Measurements from ENCODE around the gene PPP1R11. TPM values are rescaled to one million over a fixed set of nuclear protein-coding genes. Genes with fewer than 3 reads are reported as not detected.

Gene PPP1R11
- total and polyA plus RNA-seq, 2 of the 13 experiments (the other 11 are each of a cell fraction or from before 2014, with no cell fraction given): 32.1 to 58.9 TPM

DNA sequence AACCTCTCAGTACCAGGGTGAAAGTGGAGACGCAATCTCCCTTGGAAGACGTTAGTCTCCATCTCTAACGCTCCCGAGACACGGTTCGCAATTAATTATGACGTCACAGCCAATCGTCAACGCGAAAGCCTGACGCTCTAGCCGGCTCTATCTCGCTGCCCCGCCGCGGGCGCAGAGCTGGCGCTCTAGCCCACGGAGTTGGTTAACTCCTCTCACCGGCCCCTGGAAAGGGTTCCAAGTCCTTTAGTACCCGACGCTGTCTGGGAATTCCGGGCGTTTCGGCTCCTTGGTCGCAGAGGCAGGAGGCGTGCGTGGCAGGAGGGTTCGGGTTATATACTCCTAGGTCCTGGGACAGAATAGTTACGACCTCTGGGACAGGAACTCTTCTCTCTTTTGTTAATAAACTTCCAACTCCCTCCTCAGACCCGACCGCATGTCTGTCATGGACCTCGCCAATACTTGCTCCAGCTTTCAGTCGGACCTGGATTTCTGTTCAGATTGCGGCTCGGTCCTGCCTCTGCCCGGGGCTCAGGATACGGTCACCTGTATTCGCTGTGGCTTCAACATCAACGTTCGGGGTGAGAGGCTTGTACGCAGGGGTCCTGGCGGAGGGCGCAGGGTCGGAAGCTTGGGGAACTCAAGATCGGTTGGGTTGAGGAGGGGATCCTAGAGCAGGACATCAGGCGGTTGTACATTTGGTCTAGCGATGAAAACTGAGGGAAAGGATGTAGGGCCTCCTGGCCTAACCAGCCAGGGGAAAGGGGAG lies 5.7 kb upstream of the PPP1R11 start, which contains the start of gene POLR1H (continued):
- TF ChIP-seq, protein P1, sequence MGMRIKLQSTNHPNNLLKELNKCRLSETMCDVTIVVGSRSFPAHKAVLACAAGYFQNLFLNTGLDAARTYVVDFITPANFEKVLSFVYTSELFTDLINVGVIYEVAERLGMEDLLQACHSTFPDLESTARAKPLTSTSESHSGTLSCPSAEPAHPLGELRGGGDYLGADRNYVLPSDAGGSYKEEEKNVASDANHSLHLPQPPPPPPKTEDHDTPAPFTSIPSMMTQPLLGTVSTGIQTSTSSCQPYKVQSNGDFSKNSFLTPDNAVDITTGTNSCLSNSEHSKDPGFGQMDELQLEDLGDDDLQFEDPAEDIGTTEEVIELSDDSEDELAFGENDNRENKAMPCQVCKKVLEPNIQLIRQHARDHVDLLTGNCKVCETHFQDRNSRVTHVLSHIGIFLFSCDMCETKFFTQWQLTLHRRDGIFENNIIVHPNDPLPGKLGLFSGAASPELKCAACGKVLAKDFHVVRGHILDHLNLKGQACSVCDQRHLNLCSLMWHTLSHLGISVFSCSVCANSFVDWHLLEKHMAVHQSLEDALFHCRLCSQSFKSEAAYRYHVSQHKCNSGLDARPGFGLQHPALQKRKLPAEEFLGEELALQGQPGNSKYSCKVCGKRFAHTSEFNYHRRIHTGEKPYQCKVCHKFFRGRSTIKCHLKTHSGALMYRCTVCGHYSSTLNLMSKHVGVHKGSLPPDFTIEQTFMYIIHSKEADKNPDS (CRISPR knock-in tag; IDR thresholded peaks at IDR 0.05): no peak
- TF ChIP-seq HES4 (CRISPR knock-in tag; IDR thresholded peaks at IDR 0.05; ENCODE audit: borderline replicate concordance) (peak; percentile 81; the same call in 1 of the 2 replicates), ZFP41 (CRISPR knock-in tag; IDR thresholded peaks at IDR 0.05; ENCODE audit: borderline replicate concordance) (0 out of 2 replicates have a peak, but pooled peaks have one; percentile 80), ZNF550 (CRISPR knock-in tag; IDR thresholded peaks at IDR 0.05; ENCODE audit: borderline replicate concordance) (no peak; the same call in 1 of the 2 replicates), ZKSCAN5 (CRISPR knock-in tag; IDR thresholded peaks at IDR 0.05) (no peak), ZNF430 (CRISPR knock-in tag; IDR thresholded peaks at IDR 0.05) (peak; percentile 88; the same call in 1 of the 2 replicates), SMARCE1 (IDR thresholded peaks at IDR 0.05; ENCODE audit: borderline replicate concordance) (no peak), ZNF292 (CRISPR knock-in tag; IDR thresholded peaks at IDR 0.05; ENCODE audit: borderline replicate concordance, low read depth) (no peak), ZNF781 (CRISPR knock-in tag; IDR thresholded peaks at IDR 0.05; ENCODE audit: borderline replicate concordance, not compliant biosample characterization) (peak; percentile 81), RNF2 (conservative IDR thresholded peaks at IDR 0.05; ENCODE audit: low read depth) (no peak)
- TF ChIP-seq, protein P2, sequence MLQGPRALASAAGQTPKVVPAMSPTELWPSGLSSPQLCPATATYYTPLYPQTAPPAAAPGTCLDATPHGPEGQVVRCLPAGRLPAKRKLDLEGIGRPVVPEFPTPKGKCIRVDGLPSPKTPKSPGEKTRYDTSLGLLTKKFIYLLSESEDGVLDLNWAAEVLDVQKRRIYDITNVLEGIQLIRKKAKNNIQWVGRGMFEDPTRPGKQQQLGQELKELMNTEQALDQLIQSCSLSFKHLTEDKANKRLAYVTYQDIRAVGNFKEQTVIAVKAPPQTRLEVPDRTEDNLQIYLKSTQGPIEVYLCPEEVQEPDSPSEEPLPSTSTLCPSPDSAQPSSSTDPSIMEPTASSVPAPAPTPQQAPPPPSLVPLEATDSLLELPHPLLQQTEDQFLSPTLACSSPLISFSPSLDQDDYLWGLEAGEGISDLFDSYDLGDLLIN (CRISPR knock-in tag; IDR thresholded peaks at IDR 0.05; ENCODE audit: borderline replicate concordance): peak; percentile 88; the same call in 1 of the 2 replicates
- TF ChIP-seq, protein P3, sequence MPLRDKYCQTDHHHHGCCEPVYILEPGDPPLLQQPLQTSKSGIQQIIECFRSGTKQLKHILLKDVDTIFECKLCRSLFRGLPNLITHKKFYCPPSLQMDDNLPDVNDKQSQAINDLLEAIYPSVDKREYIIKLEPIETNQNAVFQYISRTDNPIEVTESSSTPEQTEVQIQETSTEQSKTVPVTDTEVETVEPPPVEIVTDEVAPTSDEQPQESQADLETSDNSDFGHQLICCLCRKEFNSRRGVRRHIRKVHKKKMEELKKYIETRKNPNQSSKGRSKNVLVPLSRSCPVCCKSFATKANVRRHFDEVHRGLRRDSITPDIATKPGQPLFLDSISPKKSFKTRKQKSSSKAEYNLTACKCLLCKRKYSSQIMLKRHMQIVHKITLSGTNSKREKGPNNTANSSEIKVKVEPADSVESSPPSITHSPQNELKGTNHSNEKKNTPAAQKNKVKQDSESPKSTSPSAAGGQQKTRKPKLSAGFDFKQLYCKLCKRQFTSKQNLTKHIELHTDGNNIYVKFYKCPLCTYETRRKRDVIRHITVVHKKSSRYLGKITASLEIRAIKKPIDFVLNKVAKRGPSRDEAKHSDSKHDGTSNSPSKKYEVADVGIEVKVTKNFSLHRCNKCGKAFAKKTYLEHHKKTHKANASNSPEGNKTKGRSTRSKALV (CRISPR knock-in tag; IDR thresholded peaks at IDR 0.05): peak; percentile 97
- TF ChIP-seq, protein P4, sequence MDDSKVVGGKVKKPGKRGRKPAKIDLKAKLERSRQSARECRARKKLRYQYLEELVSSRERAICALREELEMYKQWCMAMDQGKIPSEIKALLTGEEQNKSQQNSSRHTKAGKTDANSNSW (CRISPR knock-in tag; IDR thresholded peaks at IDR 0.05; ENCODE audit: borderline replicate concordance): no peak
- TF ChIP-seq, protein P5, sequence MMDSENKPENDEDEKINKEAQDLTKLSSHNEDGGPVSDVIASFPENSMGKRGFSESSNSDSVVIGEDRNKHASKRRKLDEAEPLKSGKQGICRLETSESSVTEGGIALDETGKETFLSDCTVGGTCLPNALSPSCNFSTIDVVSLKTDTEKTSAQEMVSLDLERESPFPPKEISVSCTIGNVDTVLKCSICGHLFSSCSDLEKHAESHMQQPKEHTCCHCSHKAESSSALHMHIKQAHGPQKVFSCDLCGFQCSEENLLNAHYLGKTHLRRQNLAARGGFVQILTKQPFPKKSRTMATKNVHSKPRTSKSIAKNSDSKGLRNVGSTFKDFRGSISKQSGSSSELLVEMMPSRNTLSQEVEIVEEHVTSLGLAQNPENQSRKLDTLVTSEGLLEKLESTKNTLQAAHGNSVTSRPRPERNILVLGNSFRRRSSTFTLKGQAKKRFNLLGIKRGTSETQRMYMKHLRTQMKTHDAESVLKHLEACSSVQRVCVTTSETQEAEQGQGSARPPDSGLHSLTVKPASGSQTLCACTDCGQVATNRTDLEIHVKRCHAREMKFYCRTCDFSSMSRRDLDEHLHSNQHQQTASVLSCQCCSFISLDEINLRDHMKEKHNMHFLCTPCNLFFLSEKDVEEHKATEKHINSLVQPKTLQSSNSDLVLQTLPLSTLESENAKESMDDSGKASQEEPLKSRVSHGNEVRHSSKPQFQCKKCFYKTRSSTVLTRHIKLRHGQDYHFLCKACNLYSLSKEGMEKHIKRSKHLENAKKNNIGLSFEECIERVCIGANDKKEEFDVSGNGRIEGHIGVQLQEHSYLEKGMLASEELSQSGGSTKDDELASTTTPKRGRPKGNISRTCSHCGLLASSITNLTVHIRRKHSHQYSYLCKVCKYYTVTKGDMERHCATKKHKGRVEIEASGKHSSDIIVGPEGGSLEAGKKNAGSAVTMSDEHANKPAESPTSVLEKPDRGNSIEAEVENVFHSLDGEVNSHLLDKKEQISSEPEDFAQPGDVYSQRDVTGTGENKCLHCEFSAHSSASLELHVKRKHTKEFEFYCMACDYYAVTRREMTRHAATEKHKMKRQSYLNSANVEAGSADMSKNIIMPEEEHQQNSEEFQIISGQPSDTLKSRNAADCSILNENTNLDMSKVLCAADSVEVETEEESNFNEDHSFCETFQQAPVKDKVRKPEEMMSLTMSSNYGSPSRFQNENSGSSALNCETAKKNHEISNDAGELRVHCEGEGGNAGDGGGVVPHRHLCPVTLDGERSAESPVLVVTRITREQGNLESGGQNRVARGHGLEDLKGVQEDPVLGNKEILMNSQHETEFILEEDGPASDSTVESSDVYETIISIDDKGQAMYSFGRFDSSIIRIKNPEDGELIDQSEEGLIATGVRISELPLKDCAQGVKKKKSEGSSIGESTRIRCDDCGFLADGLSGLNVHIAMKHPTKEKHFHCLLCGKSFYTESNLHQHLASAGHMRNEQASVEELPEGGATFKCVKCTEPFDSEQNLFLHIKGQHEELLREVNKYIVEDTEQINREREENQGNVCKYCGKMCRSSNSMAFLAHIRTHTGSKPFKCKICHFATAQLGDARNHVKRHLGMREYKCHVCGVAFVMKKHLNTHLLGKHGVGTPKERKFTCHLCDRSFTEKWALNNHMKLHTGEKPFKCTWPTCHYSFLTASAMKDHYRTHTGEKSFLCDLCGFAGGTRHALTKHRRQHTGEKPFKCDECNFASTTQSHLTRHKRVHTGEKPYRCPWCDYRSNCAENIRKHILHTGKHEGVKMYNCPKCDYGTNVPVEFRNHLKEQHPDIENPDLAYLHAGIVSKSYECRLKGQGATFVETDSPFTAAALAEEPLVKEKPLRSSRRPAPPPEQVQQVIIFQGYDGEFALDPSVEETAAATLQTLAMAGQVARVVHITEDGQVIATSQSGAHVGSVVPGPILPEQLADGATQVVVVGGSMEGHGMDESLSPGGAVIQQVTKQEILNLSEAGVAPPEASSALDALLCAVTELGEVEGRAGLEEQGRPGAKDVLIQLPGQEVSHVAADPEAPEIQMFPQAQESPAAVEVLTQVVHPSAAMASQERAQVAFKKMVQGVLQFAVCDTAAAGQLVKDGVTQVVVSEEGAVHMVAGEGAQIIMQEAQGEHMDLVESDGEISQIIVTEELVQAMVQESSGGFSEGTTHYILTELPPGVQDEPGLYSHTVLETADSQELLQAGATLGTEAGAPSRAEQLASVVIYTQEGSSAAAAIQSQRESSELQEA (CRISPR knock-in tag; IDR thresholded peaks at IDR 0.05; ENCODE audit: not compliant biosample characterization): no peak
